GM21526 (cell line): ENCODE results near the gene UBE4A.

Source experiments
- ATAC-seq: cut with Tn5 transposase; IDR thresholded peaks from one replicate; pipeline ENCODE4 v1.9.1; 2021; ENCODE audit warnings: moderate library complexity; ENCODE audit not compliant: unreplicated experiment, low FRiP score

The UBE4A gene, protein sequence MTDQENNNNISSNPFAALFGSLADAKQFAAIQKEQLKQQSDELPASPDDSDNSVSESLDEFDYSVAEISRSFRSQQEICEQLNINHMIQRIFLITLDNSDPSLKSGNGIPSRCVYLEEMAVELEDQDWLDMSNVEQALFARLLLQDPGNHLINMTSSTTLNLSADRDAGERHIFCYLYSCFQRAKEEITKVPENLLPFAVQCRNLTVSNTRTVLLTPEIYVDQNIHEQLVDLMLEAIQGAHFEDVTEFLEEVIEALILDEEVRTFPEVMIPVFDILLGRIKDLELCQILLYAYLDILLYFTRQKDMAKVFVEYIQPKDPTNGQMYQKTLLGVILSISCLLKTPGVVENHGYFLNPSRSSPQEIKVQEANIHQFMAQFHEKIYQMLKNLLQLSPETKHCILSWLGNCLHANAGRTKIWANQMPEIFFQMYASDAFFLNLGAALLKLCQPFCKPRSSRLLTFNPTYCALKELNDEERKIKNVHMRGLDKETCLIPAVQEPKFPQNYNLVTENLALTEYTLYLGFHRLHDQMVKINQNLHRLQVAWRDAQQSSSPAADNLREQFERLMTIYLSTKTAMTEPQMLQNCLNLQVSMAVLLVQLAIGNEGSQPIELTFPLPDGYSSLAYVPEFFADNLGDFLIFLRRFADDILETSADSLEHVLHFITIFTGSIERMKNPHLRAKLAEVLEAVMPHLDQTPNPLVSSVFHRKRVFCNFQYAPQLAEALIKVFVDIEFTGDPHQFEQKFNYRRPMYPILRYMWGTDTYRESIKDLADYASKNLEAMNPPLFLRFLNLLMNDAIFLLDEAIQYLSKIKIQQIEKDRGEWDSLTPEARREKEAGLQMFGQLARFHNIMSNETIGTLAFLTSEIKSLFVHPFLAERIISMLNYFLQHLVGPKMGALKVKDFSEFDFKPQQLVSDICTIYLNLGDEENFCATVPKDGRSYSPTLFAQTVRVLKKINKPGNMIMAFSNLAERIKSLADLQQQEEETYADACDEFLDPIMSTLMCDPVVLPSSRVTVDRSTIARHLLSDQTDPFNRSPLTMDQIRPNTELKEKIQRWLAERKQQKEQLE

GRCh38 chr11:118359295-118359958, at the start of gene UBE4A:
Gene UBE4A, plus strand, starts transcription at chr11:118359600. Its CDS starts 5,481 bp downstream, at chr11:118365081.
- peak; percentile 80 for ATAC-seq

DNA sequence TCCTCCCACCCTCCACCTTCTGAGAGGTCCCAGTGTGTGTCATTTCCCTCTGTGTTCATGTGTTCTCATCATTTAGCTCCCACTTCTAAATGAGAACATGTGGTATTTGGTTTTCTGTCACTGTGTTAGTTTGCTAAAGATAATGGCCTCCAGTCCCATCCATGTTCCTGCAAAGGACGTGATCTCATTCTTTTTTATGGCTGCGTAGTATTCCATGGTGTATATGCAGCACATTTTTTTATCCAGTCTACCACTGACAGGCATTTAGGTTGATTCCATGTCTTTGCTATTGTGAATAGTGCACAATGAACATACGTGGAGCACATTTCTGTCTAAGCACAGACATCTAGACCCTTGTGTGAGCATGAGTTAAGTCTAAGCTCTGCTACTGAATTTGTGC, 49.1 kb upstream of the UBE4A start:
- ATAC-seq = no peak

GRCh38 chr11:118310781-118311485, 48.5 kb upstream of the UBE4A start:
- no peak for ATAC-seq

GRCh38 chr11:118311518-118311917, 47.9 kb upstream of the UBE4A start:
- no peak for ATAC-seq

- ATAC-seq = no peak
Measured at GRCh38 chr11:118312328-118312727, 47.1 kb upstream of the UBE4A start.

DNA sequence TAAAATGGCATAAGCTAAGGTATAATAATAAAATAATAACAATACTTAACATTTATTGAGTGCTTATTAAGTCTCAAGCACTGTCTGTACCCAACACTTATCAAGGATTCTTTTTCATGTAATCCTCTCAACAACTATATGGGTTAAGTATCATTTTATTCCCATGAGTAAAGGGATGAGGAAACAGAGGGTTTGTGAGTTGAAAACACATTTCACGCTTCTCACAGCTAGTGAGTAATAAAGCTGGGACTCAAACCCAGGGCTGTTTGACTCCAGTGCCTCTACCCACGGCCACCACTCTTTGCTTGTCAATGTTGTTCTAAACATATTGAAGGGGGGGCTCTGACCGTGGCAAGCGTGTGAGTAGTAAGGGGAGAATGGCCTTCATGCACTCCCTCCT, 46.2 kb upstream of the UBE4A start:
- no peak for ATAC-seq

DNA sequence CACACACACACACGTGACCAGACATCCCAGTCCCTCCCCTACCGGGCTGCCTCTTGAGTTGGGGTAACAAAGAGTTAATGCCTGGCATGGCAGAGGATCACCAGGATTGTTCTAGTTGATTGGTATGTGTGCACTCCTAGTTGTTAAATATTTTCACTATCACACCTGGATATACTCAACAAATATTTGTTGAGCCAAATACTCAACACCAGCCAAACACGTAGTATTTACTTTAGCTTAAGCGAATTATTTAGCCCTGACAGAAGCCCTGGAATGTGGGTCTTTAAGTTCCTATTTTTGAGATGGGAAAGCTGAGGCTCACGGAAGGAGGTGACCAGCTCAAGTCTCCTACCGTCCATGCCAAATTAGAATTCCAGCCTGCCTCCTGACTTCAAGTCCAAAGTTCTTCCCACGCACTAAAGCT, 44.4 kb upstream of the UBE4A start:
- no peak for ATAC-seq

GRCh38 chr11:118318124-118318523, 41.3 kb upstream of the UBE4A start:
- no peak for ATAC-seq

- ATAC-seq = no peak
Measured at GRCh38 chr11:118318581-118319336, 40.6 kb upstream of the UBE4A start.

GRCh38 chr11:118319337-118319707, 40.1 kb upstream of the UBE4A start:
- no peak for ATAC-seq

- no peak for ATAC-seq
Measured at GRCh38 chr11:118320515-118320914, 38.9 kb upstream of the UBE4A start.

DNA sequence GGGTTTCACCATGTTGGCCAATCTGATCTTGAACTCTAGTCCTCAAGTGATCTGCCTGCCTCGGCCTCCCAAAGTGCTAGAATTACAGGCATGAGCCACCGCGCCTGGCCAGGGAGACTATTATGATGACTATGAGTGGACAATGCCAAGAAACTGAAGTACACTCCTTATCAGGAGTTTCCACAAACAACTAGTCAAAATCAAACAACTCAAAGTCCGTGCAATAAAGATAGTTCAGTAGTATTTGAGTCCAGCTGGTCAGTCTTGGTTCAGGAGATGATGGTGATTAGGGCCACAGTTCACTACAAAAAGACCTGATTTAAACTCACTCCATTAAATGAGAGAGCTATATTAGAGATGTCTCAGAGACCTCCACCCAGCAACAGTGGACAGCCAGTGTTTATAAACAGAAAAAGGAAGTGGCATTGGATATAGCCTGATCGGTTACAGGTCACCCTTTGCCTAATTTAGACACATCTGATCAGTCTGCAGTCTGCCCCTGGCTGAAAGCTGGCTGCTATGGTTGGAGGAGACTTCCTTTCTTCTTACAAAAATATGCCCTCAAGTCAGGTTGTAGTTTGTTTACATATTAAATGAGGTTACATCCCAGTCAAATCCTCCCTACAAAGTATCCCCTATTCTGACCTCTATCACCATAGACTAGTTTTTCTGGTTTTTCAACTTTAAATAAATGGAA, 37.9 kb upstream of the UBE4A start:
- ATAC-seq = no peak

GRCh38 chr11:118322721-118323120, 36.7 kb upstream of the UBE4A start:
- no peak for ATAC-seq

DNA sequence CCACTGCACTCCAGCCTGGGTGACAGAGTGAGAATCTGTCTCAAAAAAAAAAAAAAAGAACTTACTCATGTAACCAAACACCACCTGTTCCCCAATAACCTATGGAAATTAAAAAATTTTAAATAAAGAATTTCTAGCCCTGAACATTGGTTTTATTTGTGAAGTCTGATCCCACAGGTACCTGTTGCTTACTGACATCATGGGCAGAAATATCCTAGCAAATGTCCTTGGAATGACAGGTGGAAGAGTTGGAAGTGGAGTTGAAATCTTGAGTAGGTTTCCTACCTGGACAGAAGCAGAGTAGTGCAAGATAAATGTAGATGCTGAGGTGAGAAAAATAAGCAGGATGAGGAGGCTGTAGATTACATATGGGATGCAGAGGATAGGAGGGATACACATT, 34.1 kb upstream of the UBE4A start:
- ATAC-seq = no peak

DNA sequence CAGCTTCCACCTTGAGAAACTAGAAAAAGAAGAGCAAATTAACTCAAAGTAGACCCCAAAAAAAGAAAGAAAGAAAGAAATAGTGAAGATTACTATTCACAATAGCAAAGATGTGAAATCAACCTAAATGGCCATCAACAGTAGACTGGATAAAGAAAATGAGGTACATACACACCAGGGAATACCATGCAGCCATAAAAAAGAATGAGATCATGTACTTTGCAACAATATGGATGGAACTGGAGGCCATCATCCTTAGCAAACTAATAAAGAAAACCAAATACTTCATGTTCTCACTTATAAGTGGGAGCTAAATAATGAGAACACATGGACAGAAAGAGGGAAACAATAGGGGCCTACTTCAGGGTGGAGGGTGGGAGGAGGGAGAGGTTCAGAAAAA, 30.7 kb upstream of the UBE4A start:
- no peak for ATAC-seq

DNA sequence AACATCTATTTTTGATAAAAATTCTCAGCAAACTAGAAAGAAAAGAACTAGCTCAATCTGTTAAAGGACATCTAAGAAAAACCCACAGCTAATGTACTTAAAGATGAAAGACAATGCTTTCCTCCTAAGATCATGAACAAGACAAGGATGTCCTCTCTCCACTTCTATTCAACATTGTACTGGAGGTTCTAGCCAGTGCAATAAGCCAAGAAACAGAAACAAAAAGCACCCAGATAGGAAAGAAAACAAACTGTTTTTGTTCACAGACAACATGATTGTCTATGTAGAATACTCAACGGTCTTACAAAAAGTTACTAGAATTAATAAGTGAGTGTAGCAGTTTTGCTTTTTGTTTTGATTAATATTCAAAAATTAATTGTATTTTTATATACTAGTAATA, 24.7 kb upstream of the UBE4A start:
- no peak for ATAC-seq

- no peak for ATAC-seq
Measured at GRCh38 chr11:118338637-118339061, 20.8 kb upstream of the UBE4A start.

DNA sequence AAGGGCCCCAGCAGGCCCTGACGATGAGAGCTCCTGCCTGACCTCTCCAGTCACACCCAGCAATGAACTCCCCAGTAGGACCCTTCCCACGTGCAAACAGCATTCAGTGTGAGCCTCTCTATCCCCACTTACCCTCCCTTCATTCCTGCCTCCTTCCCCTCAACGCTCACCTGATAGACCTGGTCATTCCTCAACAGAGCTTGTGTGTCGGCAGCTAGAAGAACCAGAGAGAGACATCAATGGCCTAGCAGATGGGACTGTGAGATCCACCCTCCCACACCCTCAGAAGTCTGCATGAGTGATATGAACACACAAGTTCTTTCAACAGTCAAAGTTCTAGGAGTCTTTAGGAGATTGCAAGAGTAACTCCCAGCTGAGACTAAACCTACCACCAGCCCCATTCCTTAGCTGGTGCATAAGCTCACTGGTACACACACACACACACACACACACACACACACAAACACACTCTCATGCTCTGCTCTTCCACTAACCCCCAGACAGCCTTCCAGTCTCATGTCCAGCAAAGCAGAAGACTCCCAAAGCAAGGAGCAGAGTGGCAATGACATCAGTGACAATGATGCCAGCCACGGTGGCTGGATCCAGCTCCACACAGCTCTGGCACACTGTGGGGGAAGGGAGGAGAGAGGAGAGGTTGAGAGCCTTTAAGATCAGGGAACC, 20.0 kb upstream of the UBE4A start:
- ATAC-seq = no peak
